H1 (cell line): Measurements from ENCODE around the gene DNER. TPM values are rescaled to one million over a fixed set of nuclear protein-coding genes. Genes with fewer than 3 reads are reported as not detected.

Experiments
- CTCF ChIA-PET: fragments of 300-600 bp; sonication (Branson Sonifier 250); formaldehyde crosslinking; loops from one replicate; lab custom pipeline; 2021; ENCODE audit not compliant: partially characterized antibody; lab: Charles Lee
- POLR2A ChIA-PET: fragments of 300-600 bp; sonication (Branson Sonifier 250); formaldehyde crosslinking; loops from one replicate; lab custom pipeline; 2021; ENCODE audit warnings: inconsistent platforms; ENCODE audit not compliant: partially characterized antibody; lab: Charles Lee
- DNase-seq, 2 experiments: peaks; one replicate each; pipeline versions ENCODE4 v3.0.0 to v3.0.0-alpha.2; 2010 to 2022; ENCODE audit warnings: low spot score in 2 of 2, low read depth in 1 of 2, mixed read lengths in 1 of 2
- FAIRE-seq: peaks from 2 replicates; lab custom pipeline; 2011; peaks lifted over from hg19 to GRCh38; lab: Jason Lieb, UNC
- H2AFZ ChIP-seq: 2 replicates; pipeline ENCODE4 v1.8.1; 2012; ENCODE audit warnings: low read length, inconsistent platforms
- H2AK5ac ChIP-seq: 2 replicates; pipeline ENCODE4 v1.6.1; 2013; ENCODE audit warnings: low read depth, low read length
- H2BK120ac ChIP-seq: replicated peaks from 2 replicates; pipeline ENCODE3; 2013; ENCODE audit warnings: low read depth, low read length, inconsistent platforms
- H2BK12ac ChIP-seq: 2 replicates; pipeline ENCODE4 v1.6.1; 2013; ENCODE audit warnings: low read depth, low read length
- H2BK15ac ChIP-seq: 2 replicates; pipeline ENCODE4 v1.6.1; 2013; ENCODE audit warnings: low read length
- H2BK20ac ChIP-seq: 2 replicates; pipeline ENCODE4 v1.6.1; 2013; ENCODE audit warnings: low read length
- H2BK5ac ChIP-seq: 2 replicates; pipeline ENCODE4 v1.6.1; 2013; ENCODE audit warnings: low read depth, low read length
- H3K14ac ChIP-seq: 2 replicates; pipeline ENCODE4 v1.6.1; 2013; ENCODE audit warnings: inconsistent platforms; ENCODE audit not compliant: insufficient read length
- H3K18ac ChIP-seq: 2 replicates; pipeline ENCODE4 v1.6.1; 2013; ENCODE audit warnings: low read length; ENCODE audit errors: extremely low read depth
- H3K23ac ChIP-seq: 2 replicates; pipeline ENCODE4 v1.6.1; 2013; ENCODE audit warnings: inconsistent platforms; ENCODE audit not compliant: insufficient read length
- H3K23me2 ChIP-seq: 2 replicates; pipeline ENCODE4 v1.6.1; 2013; ENCODE audit warnings: low read depth, low read length
- H3K27ac ChIP-seq: 2 replicates; pipeline ENCODE4 v1.6.1; 2011; ENCODE audit warnings: low read depth, low read length, inconsistent platforms
- H3K27me3 ChIP-seq, 4 experiments: replicated peaks in 1 of 4; 1 replicate in 1 of 4; 2 replicates in 3 of 4; pipeline versions ENCODE4 v1.6.1 to v1.8.1; 2011 to 2013; ENCODE audit warnings: low read length in 3 of 4, mild to moderate bottlenecking in 3 of 4, inconsistent platforms in 2 of 4, mixed read lengths in 2 of 4, moderate library complexity in 1 of 4; ENCODE audit not compliant: control insufficient read depth in 3 of 4, insufficient read depth in 3 of 4; ENCODE audit errors: extremely low read depth in 1 of 4
- H3K36me3 ChIP-seq, 4 experiments: 2 replicates each; pipeline versions ENCODE4 v1.6.1 to v1.8.1; 2011 to 2013; ENCODE audit warnings: mild to moderate bottlenecking in 4 of 4, low read length in 3 of 4, moderate library complexity in 2 of 4, control low read depth in 1 of 4, inconsistent platforms in 1 of 4; ENCODE audit not compliant: insufficient read depth in 4 of 4, control insufficient read depth in 2 of 4
- H3K4ac ChIP-seq: replicated peaks from 2 replicates; pipeline ENCODE3; 2013; ENCODE audit warnings: low read length, low read depth, mixed read lengths, inconsistent platforms; ENCODE audit not compliant: insufficient read length
- H3K4me1 ChIP-seq, 4 experiments: replicated peaks in 1 of 4; 1 replicate in 1 of 4; 2 replicates in 3 of 4; pipeline versions ENCODE4 v1.6.1 to v1.8.1; 2011 to 2013; ENCODE audit warnings: low read length in 3 of 4, inconsistent platforms in 2 of 4, mixed read lengths in 1 of 4; ENCODE audit not compliant: insufficient read depth in 4 of 4, control insufficient read depth in 3 of 4
- H3K4me2 ChIP-seq, 2 experiments: 2 replicates each; pipeline versions ENCODE4 v1.6.1 to v1.8.1; 2011 to 2013; ENCODE audit warnings: low read depth in 2 of 2, low read length in 2 of 2, control low read depth in 1 of 2, inconsistent platforms in 1 of 2, mild to moderate bottlenecking in 1 of 2; ENCODE audit not compliant: insufficient read depth in 1 of 2
- H3K4me3 ChIP-seq, 4 experiments: fragments of 200-600, 300-600 bp in 1 of 4; sonication (generic), shearing (Covaris generic), sonication (Bioruptor Twin) in 1 of 4; 2 replicates each; pipeline versions ENCODE4 v1.5.1 to v1.8.1; 2011 to 2016; ENCODE audit warnings: low read length in 4 of 4, low read depth in 3 of 4, control low read depth in 2 of 4, inconsistent platforms in 2 of 4, mild to moderate bottlenecking in 2 of 4, mixed read lengths in 1 of 4, moderate library complexity in 1 of 4; ENCODE audit not compliant: insufficient read depth in 2 of 4; ENCODE audit errors: extremely low read depth in 1 of 4
- H3K56ac ChIP-seq: replicated peaks from 2 replicates; pipeline ENCODE3; 2013; ENCODE audit warnings: low read depth, mild to moderate bottlenecking, mixed read lengths, low read length, inconsistent platforms; ENCODE audit not compliant: insufficient read length
- H3K79me1 ChIP-seq: 2 replicates; pipeline ENCODE4 v1.6.1; 2013; ENCODE audit warnings: low read depth, low read length, control low read depth
- H3K79me2 ChIP-seq, 2 experiments: 2 replicates each; pipeline versions ENCODE4 v1.6.1 to v1.8.1; 2012 to 2013; ENCODE audit warnings: low read length in 2 of 2, mild to moderate bottlenecking in 2 of 2, inconsistent platforms in 1 of 2; ENCODE audit not compliant: insufficient read depth in 2 of 2, control insufficient read depth in 1 of 2
- H3K9ac ChIP-seq, 4 experiments: replicated peaks in 1 of 4; 1 replicate in 1 of 4; 2 replicates in 3 of 4; pipeline versions ENCODE4 v1.6.1 to v1.8.1; 2011 to 2013; ENCODE audit warnings: low read depth in 3 of 4, low read length in 3 of 4, control low read depth in 2 of 4, mild to moderate bottlenecking in 2 of 4, moderate library complexity in 2 of 4, inconsistent platforms in 1 of 4; ENCODE audit errors: extremely low read depth in 1 of 4
- H3K9me3 ChIP-seq, 2 experiments: 2 replicates each; pipeline versions ENCODE4 v1.6.1 to v1.8.1; 2012 to 2013; ENCODE audit warnings: mild to moderate bottlenecking in 2 of 2, moderate library complexity in 2 of 2, control low read depth in 1 of 2, inconsistent platforms in 1 of 2, low read depth in 1 of 2, low read length in 1 of 2, mixed read lengths in 1 of 2; ENCODE audit not compliant: insufficient read depth in 2 of 2
- H4K20me1 ChIP-seq, 2 experiments: replicated peaks in 1 of 2; 2 replicates each; pipeline versions ENCODE3 to v1.8.1; 2011 to 2013; ENCODE audit warnings: inconsistent platforms in 2 of 2, low read length in 2 of 2, mild to moderate bottlenecking in 1 of 2; ENCODE audit not compliant: insufficient read depth in 2 of 2, control insufficient read depth in 1 of 2
- H4K5ac ChIP-seq: 2 replicates; pipeline ENCODE4 v1.6.1; 2013; ENCODE audit warnings: low read length, low read depth, mixed read lengths, inconsistent platforms; ENCODE audit not compliant: insufficient read length
- H4K8ac ChIP-seq: 2 replicates; pipeline ENCODE4 v1.8.0; 2013; ENCODE audit warnings: mild to moderate bottlenecking, moderate library complexity, low read length, inconsistent platforms; ENCODE audit not compliant: insufficient read depth; ENCODE audit errors: extremely low read depth
- H4K91ac ChIP-seq: replicated peaks from 2 replicates; pipeline ENCODE3; 2013; ENCODE audit warnings: low read length, mixed read lengths, inconsistent platforms; ENCODE audit not compliant: insufficient read length
- BACH1 ChIP-seq: IDR thresholded peaks from 2 replicates; pipeline ENCODE4 v1.6.1; 2012; ENCODE audit warnings: low read length, improper control_type of control experiment
- CBX8 ChIP-seq: fragments of 300-800, 300-1000 bp; sonication (generic); IDR thresholded peaks from 2 replicates; pipeline ENCODE4 v1.7.1; 2016; ENCODE audit warnings: low read depth, low read length, borderline replicate concordance
- CHD2 ChIP-seq: IDR thresholded peaks from 2 replicates; pipeline ENCODE4 v1.6.1; 2012; ENCODE audit warnings: low read length, improper control_type of control experiment
- E2F6 ChIP-seq: IDR thresholded peaks from 2 replicates; pipeline ENCODE4 v1.6.1; 2012; ENCODE audit warnings: inconsistent platforms
- EGR1 ChIP-seq: IDR thresholded peaks from 2 replicates; pipeline ENCODE4 v1.6.1; 2011; ENCODE audit warnings: low read depth, low read length, borderline replicate concordance
- EP300 ChIP-seq, 2 experiments: IDR thresholded peaks; 1 replicate in 1 of 2; 2 replicates in 1 of 2; pipeline ENCODE4 v1.6.1; 2011 to 2012; ENCODE audit warnings: low read depth in 2 of 2, low read length in 2 of 2, mild to moderate bottlenecking in 2 of 2, borderline replicate concordance in 1 of 2, inconsistent platforms in 1 of 2, moderate library complexity in 1 of 2
- JUND ChIP-seq: IDR thresholded peaks from 2 replicates; pipeline ENCODE4 v1.6.1; 2011; ENCODE audit warnings: mild to moderate bottlenecking, improper control_type of control experiment, low read length
- RBBP5 ChIP-seq: IDR thresholded peaks from 2 replicates; pipeline ENCODE4 v1.7.1; 2012; ENCODE audit warnings: low read depth, mild to moderate bottlenecking, inconsistent platforms, low read length, moderate library complexity, borderline replicate concordance
- RFX5 ChIP-seq: IDR thresholded peaks from 2 replicates; pipeline ENCODE4 v1.6.1; 2011; ENCODE audit warnings: low read depth, low read length, improper control_type of control experiment, borderline replicate concordance
- SRF ChIP-seq: IDR thresholded peaks from 2 replicates; pipeline ENCODE4 v1.6.1; 2011; ENCODE audit warnings: mild to moderate bottlenecking, low read depth, low read length, moderate library complexity
- WGBS, 2 experiments: shearing (Covaris generic) in 1 of 2; methylation state at CpG; one replicate each; pipeline versions ENCODE4 v1.1.6 to v1.1.7; 2013 to 2015; ENCODE audit warnings: low lambda C conversion rate in 2 of 2, mixed read lengths in 2 of 2, inconsistent platforms in 1 of 2, low coverage in 1 of 2, missing lambda C conversion rate in 1 of 2; ENCODE audit not compliant: insufficient replicate concordance in 2 of 2, insufficient coverage in 1 of 2, insufficient read length in 1 of 2; ENCODE audit errors: extremely low coverage in 1 of 2, missing lambda C conversion rate in 1 of 2; 5-methylcytosine and 5-hydroxymethylcytosine counted together
- polyA plus RNA-seq, 7 experiments: library from polyadenylated mRNA; depleted of rRNA in 3 of 7; stranded (reverse) in 5 of 7; unstranded in 2 of 7; fragments of >200 nt in 5 of 7; fragments of 200-250 nt in 2 of 7; gene quantifications; 1 replicate in 5 of 7; 2 replicates in 1 of 7; 4 replicates in 1 of 7; pipeline versions ENCODE4 v1.2.1 to v1.2.3, GENCODE V29; 2011 to 2013; ENCODE audit warnings: missing spikeins in 2 of 7, mixed read lengths in 2 of 7
- total RNA-seq: library from RNA; stranded (reverse); fragmentation: NEBNext Ultra II Directional; extraction: Animal tissue kit (Norgen Biotek cat#: 25700); gene quantifications from 2 replicates; pipeline ENCODE4 v1.2.1, GENCODE V29; 2021

The DNER gene
- total and polyA plus RNA-seq, 2 of the 8 experiments (the other 6 are each of a cell fraction or from before 2014, with no cell fraction given) = 6.8 to 16.3 TPM

- Histone ChIP-seq H3K23ac (no peak overlapping the region), H3K23me2 (no peaks in the 10 kb centered on the region; the same call in 1 of the 2 replicates), H3K18ac (no peak overlapping the region), H4K91ac (no peak overlapping the region), H3K79me1 (no peaks in the 10 kb centered on the region), H3K4me2 (no peak overlapping the region), H2BK20ac (no peak overlapping the region), H3K27me3 (no peaks in the 10 kb centered on the region), H3K4me3 (no peak overlapping the region), H3K9ac (no peak overlapping the region), H4K5ac (no peak overlapping the region), H3K27ac (no peak overlapping the region), H3K4ac (no peak overlapping the region), H4K20me1 (no peaks in the 10 kb centered on the region), H3K14ac (no peak overlapping the region), H2BK120ac (no peak overlapping the region), H2AK5ac (no peak overlapping the region), H2BK15ac (no peak overlapping the region), H2BK12ac (no peak overlapping the region), H3K36me3 (no peaks in the 10 kb centered on the region; a peak in 1 of 8 replicates), H3K9me3 (no peaks in the 10 kb centered on the region), H3K4me1 (no peaks in the 10 kb centered on the region), H3K79me2 (no peaks in the 10 kb centered on the region), H4K8ac (no peak overlapping the region), H2BK5ac (no peak overlapping the region), H2AFZ (no peak overlapping the region), H3K56ac (no peak overlapping the region)
- ChIA-PET CTCF (interaction anchor here (0.9 to 1.3 kb wide), 7 partner anchors 12 to 149 kb away, joined by 3 to 7 read pairs (median 3); no protein-coding TSS in a partner anchor), POLR2A (no interaction called here)
- no peak for DNase-seq
- no peak for FAIRE-seq
- 95% methylated on average over 6 of the region's 6 CpGs; no CpG with 5 or more reads in 1 of the 2 experiments for WGBS, 2 experiments
- TF ChIP-seq CHD2 (no peak), SRF (no peak), EGR1 (no peak), JUND (no peak), BACH1 (no peak), E2F6 (no peak), EP300 (IDR thresholded peaks at IDR 0.05; ENCODE audit: borderline replicate concordance in 1 of 2, low read depth in 2 of 2, low read length in 2 of 2) (no peak), CBX8 (no peak), RBBP5 (no peak), RFX5 (no peak)
Measured at GRCh38 chr2:229438430-229439159, 275.8 kb downstream of the DNER start.
